ENCODE results near the gene HOXA2.

HOXA2 gene

GRCh38 chr7:27098578-27099451 lies 3.7 kb downstream of the HOXA2 start:
- no peak for DNase-seq (ENCODE audit: low read depth)

GRCh38 chr7:27097686-27098577 lies 4.6 kb downstream of the HOXA2 start:
- no peak for DNase-seq (ENCODE audit: low read depth)

- no peak for DNase-seq (ENCODE audit: low read depth)
These were observed 5.5 kb downstream of the HOXA2 start for GRCh38 chr7:27096768-27097514.

GRCh38 chr7:27095897-27096767 lies 6.4 kb downstream of the HOXA2 start, which contains the start of gene HOXA1:
TSS of gene HOXA1 (minus strand) at chr7:27096000. CDS start at chr7:27095912, 88 bp downstream.
- peak; percentile 60 for DNase-seq (ENCODE audit: low read depth)

- DNase-seq (ENCODE audit: low read depth): no peak
These were observed 7.2 kb downstream of the HOXA2 start for GRCh38 chr7:27095050-27095896.

- no peak for DNase-seq (ENCODE audit: low read depth)
These were observed 8.0 kb downstream of the HOXA2 start for GRCh38 chr7:27094304-27095049.

- DNase-seq (ENCODE audit: low read depth): no peak
These were observed 9.1 kb downstream of the HOXA2 start for GRCh38 chr7:27093184-27093895.

GRCh38 chr7:27092819-27093110 lies 9.7 kb downstream of the HOXA2 start:
- no peak for DNase-seq (ENCODE audit: low read depth)

- no peak for DNase-seq (ENCODE audit: low read depth)
These were observed 10.3 kb downstream of the HOXA2 start for GRCh38 chr7:27091941-27092818.

GRCh38 chr7:27091105-27091504 lies 11.4 kb downstream of the HOXA2 start:
- no peak for DNase-seq (ENCODE audit: low read depth)

GRCh38 chr7:27088002-27088922 lies 14.2 kb downstream of the HOXA2 start:
- DNase-seq (ENCODE audit: low read depth): no peak

GRCh38 chr7:27083646-27084045 lies 18.8 kb downstream of the HOXA2 start:
- DNase-seq (ENCODE audit: low read depth): no peak

- no peak for DNase-seq (ENCODE audit: low read depth)
These were observed 20.3 kb downstream of the HOXA2 start for GRCh38 chr7:27082171-27082570.

- no peak for DNase-seq (ENCODE audit: low read depth)
These were observed 21.5 kb downstream of the HOXA2 start for GRCh38 chr7:27080844-27081436.

GRCh38 chr7:27079234-27079975 lies 23.1 kb downstream of the HOXA2 start:
- DNase-seq (ENCODE audit: low read depth): no peak
